Measurements from ENCODE around the gene CBX8. TPM values are rescaled to one million over a fixed set of nuclear protein-coding genes. Genes with fewer than 3 reads are reported as not detected.
A peak's percentile ranks its signal among the peaks of the same experiment; 100 is the strongest.

The CBX8 gene
- total RNA-seq, 4 donors from 2014 or later: 2.3 to 4.7 (median 2.6) TPM

- Histone ChIP-seq H3K9me3 (no peaks in the 10 kb centered on the region), H3K27me3 (peaks cover 25 to 90% (median 41%) of the 10 kb centered on the region in 4 donors), H3K4me1 (peaks cover 28 to 68% (median 35%) of the 10 kb centered on the region in 3 donors), H3K27ac (no peak overlapping the region), H3K4me3 (no peak overlapping the region), H3K36me3 (peaks cover 0 to 13% (median 0%) of the 10 kb centered on the region in 3 donors)
- intact Hi-C loops (cut with DNase I): no loop called here
- TF ChIP-seq CTCF (IDR thresholded peaks at IDR 0.05) (no peak), POLR2A (IDR thresholded peaks at IDR 0.05) (no peak)
- 1 to 3% methylated on average over 5 to 6 of the region's 26 CpGs for WGBS, 2 donors
- no peak for DNase-seq
These were observed 5.1 kb downstream of the CBX8 start for GRCh38 chr17:79791735-79792161.

GRCh38 chr17:79790805-79791734 is 5.8 kb downstream of the CBX8 start:
- H3K27ac ChIP-seq: no peak overlapping the region
- intact Hi-C loops (cut with DNase I): no loop called here
- no peaks in the 10 kb centered on the region for H3K9me3 ChIP-seq
- no peak overlapping the region for H3K4me3 ChIP-seq
- H3K27me3 ChIP-seq: peaks cover 25 to 97% (median 41%) of the 10 kb centered on the region in 4 donors
- peaks cover 23 to 62% (median 31%) of the 10 kb centered on the region in 3 donors for H3K4me1 ChIP-seq
- no peak for DNase-seq
- H3K36me3 ChIP-seq: peaks cover 0 to 13% (median 0%) of the 10 kb centered on the region in 3 donors
- WGBS, 2 donors: 0 to 7% methylated on average over 3 to 6 of the region's 68 CpGs
- no peak for TF ChIP-seq POLR2A (IDR thresholded peaks at IDR 0.05)
- TF ChIP-seq CTCF (IDR thresholded peaks at IDR 0.05): no peak

GRCh38 chr17:79789943-79790804 is 6.7 kb downstream of the CBX8 start:
- no peak overlapping the region for H3K27ac ChIP-seq
- TF ChIP-seq POLR2A (IDR thresholded peaks at IDR 0.05): no peak
- TF ChIP-seq CTCF (IDR thresholded peaks at IDR 0.05): peak; percentile 56 to 79 (median 66)
- H3K27me3 ChIP-seq: peaks cover 25 to 99% (median 41%) of the 10 kb centered on the region in 4 donors
- H3K4me3 ChIP-seq: peak overlapping the region in 3 of 4 donors; percentile 19 to 42 (median 33)
- DNase-seq: no peak
- WGBS, 2 donors: 30% methylated on average over 2 of the region's 74 CpGs; no CpG with 5 or more reads in 1 of the 2 donors
- H3K36me3 ChIP-seq: peaks cover 0 to 9% (median 0%) of the 10 kb centered on the region in 3 donors
- H3K4me1 ChIP-seq: peaks cover 23 to 56% (median 27%) of the 10 kb centered on the region in 3 donors
- no peaks in the 10 kb centered on the region for H3K9me3 ChIP-seq
- intact Hi-C loops (cut with DNase I): no loop called here

GRCh38 chr17:79788989-79789942 is 7.6 kb downstream of the CBX8 start:
- TF ChIP-seq CTCF (IDR thresholded peaks at IDR 0.05) (no peak), POLR2A (IDR thresholded peaks at IDR 0.05) (no peak)
- Histone ChIP-seq H3K4me3 (peak overlapping the region in 2 of 4 donors; percentile 33 to 42), H3K27ac (no peak overlapping the region), H3K4me1 (peaks cover 23 to 51% (median 27%) of the 10 kb centered on the region in 3 donors), H3K36me3 (peaks cover 0 to 8% (median 0%) of the 10 kb centered on the region in 3 donors), H3K9me3 (no peaks in the 10 kb centered on the region), H3K27me3 (peaks cover 25 to 100% (median 41%) of the 10 kb centered on the region in 4 donors)
- no peak for DNase-seq
- 61 to 84% methylated on average over 9 to 10 of the region's 52 CpGs for WGBS, 2 donors
- intact Hi-C loops (cut with DNase I): no loop called here
